ENCODE measurements around the gene ALPG.
"Not testable (repeated sequence)": the region's sequence is repeated elsewhere in the genome, so short reads cannot be mapped to it uniquely, and the experiment has no call there.

Gene ALPG

DNA sequence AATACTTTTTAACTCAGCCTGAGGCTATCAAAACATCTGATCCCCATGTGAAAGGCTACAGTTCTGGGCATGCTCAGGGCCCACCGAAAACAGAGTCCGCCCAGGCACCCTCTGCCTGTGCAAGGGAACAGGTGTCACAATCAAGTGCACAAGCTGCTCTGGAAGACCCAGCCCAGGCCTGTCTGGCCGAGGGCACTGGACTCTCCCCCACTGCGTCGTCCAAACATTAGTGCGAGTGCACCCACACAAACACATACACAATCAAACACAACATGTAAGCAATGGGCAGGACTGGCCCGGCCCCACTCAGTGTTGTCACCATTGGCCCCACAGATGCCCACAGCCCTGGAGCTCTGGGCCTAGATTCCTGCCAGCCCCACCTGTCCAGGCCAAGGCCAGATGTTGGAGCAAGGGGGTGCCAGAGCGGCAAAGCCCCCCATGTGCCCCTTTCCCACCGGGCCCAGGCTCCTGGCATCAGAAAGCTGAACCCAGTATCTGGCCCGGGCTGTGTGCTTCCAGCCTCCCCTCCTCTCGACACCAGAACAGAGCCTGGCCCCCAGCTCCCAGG, 617 bp upstream of the ALPG start:
- no peaks in the 10 kb centered on the region for H3K27me3 Mint-ChIP-seq
- no peaks in the 10 kb centered on the region for H3K4me1 Mint-ChIP-seq
- no peak overlapping the region for H3K4me3 Mint-ChIP-seq
- H3K27ac Mint-ChIP-seq, result no peak overlapping the region
- no peaks in the 10 kb centered on the region for H3K9me3 Mint-ChIP-seq
- H3K36me3 Mint-ChIP-seq, result no peaks in the 10 kb centered on the region

DNA sequence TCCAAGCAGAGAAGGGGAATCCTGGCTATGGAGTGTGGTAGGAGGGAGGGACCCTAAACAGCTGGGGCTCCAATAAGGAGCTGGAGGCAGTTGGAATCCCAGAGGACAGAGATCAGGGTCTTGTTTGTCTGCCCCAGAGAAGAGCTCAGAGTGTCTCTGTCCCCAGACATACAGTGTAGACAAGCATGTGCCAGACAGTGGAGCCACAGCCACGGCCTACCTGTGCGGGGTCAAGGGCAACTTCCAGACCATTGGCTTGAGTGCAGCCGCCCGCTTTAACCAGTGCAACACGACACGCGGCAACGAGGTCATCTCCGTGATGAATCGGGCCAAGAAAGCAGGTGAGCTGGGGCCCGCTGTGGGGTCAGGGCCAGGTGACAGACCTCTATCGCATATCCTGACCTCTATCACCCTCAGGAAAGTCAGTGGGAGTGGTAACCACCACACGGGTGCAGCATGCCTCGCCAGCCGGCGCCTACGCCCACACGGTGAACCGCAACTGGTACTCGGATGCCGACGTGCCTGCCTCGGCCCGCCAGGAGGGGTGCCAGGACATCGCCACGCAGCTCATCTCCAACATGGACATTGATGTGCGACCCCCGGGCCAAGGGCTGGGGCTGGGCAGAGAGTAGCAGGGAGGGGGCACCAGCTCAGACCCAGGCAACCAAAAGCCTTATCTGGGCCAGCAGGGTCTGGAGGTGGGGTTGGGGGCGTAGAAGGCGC, 945 bp downstream of the ALPG start:
- not testable (repeated sequence) for H3K9me3 Mint-ChIP-seq, H3K36me3 Mint-ChIP-seq, H3K4me3 Mint-ChIP-seq, H3K27me3 Mint-ChIP-seq, H3K27ac Mint-ChIP-seq, H3K4me1 Mint-ChIP-seq

DNA sequence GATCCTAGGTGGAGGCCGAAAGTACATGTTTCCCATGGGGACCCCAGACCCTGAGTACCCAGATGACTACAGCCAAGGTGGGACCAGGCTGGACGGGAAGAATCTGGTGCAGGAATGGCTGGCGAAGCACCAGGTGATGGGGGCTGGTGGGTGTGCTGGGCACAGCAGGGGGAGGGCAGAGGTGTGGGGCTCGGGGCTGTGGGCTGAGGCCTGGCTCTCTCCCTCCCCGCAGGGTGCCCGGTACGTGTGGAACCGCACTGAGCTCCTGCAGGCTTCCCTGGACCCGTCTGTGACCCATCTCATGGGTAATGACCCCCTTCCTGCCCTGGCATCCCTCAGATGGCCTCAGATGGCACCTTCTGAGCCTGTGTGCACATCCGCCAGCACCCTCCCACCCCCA, 1.6 kb downstream of the ALPG start:
- not testable (repeated sequence) for H3K27ac Mint-ChIP-seq, H3K4me3 Mint-ChIP-seq, H3K4me1 Mint-ChIP-seq, H3K27me3 Mint-ChIP-seq, H3K36me3 Mint-ChIP-seq, H3K9me3 Mint-ChIP-seq

DNA sequence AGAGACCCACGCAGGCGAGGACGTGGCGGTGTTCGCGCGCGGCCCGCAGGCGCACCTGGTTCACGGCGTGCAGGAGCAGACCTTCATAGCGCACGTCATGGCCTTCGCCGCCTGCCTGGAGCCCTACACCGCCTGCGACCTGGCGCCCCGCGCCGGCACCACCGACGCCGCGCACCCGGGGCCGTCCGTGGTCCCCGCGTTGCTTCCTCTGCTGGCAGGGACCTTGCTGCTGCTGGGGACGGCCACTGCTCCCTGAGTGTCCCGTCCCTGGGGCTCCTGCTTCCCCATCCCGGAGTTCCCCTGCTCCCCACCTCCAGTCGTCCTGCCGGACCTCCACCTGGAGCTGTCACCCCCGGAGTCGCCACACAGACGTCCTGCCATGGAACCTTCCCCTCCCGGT, 3.0 kb downstream of the ALPG start:
- not testable (repeated sequence) for H3K36me3 Mint-ChIP-seq, H3K4me3 Mint-ChIP-seq, H3K27ac Mint-ChIP-seq

DNA sequence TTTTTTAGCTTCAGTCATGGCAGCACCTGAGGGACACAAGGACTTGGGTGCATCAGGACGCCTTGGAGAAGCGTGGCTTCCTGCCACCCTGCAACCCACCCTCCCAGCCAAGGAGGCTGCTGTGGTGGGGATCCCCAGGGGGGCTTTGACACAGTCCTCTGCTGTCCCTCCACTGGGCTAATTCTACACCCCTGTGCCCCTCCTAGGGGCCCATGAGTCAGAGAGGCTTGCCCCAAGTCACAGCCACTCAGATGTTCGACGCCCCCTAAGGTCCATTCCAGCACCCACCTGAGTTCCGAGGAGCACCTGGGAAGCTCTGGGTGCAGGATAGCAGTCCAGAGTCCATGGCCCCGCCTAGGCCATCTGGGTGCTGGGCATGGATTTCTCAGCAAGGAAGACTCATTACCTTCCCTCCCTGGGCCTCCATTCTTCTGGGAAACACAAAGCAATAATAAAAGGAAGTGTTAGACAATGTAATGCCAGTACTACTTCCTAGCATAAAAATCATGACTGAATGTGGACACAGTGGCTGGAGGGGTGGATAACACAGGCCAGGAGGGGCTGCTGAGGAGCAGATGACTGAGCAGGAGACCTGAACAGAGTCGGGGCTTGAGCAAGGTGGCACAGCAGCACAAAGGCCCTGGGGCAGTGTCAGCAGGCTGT, 3.7 kb downstream of the ALPG start:
- peaks cover 13% of the 10 kb centered on the region for H3K4me1 Mint-ChIP-seq
- H3K4me3 Mint-ChIP-seq, result no peak overlapping the region
- no peaks in the 10 kb centered on the region for H3K36me3 Mint-ChIP-seq
- H3K9me3 Mint-ChIP-seq, result no peaks in the 10 kb centered on the region
- no peak overlapping the region for H3K27ac Mint-ChIP-seq
- H3K27me3 Mint-ChIP-seq, result peaks cover 1% of the 10 kb centered on the region

More for the DNA sequence above, 3.0 kb downstream of the ALPG start:
- not testable (repeated sequence) for H3K9me3 Mint-ChIP-seq, H3K27me3 Mint-ChIP-seq
- H3K4me1 Mint-ChIP-seq, result peaks cover 13% of the 10 kb centered on the region

DNA sequence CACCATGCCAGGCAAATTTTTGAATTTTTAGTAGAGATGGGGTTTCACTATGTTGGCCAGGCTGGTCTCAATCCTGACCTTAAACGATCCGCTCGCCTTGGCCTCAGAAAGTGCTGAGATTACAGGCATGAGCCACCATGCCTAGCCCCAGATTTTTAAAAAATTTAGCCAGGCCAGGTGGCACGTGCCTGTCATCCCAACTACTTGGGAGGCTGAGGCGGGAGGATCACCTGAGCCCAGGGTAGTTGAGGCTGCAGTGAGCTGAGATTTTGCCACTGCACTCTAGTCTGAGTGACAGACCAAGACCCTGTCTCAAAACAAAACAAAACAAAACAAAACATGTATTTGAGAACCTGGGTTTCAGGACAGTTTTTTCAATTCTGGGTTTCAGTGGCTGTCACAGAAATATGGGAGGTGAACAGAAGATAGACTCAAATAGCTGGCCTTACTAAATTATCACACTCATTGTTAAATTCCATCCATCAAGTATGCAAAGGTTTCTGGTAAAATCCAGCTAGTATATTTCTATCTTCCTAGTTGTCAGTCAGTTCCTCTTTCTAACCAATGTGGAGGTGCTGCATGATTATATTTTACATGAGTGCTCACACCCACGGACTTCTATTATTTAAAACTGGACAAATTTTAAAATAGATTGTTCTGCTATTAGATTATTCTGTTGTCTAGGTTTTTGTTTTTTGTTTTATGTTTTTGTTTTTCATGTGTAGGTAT, 5.4 kb downstream of the ALPG start:
- H3K9me3 Mint-ChIP-seq, result no peaks in the 10 kb centered on the region
- H3K4me3 Mint-ChIP-seq, result no peak overlapping the region
- H3K4me1 Mint-ChIP-seq, result peaks cover 13% of the 10 kb centered on the region
- no peak overlapping the region for H3K27ac Mint-ChIP-seq
- H3K27me3 Mint-ChIP-seq, result peaks cover 2% of the 10 kb centered on the region
- H3K36me3 Mint-ChIP-seq, result no peaks in the 10 kb centered on the region

DNA sequence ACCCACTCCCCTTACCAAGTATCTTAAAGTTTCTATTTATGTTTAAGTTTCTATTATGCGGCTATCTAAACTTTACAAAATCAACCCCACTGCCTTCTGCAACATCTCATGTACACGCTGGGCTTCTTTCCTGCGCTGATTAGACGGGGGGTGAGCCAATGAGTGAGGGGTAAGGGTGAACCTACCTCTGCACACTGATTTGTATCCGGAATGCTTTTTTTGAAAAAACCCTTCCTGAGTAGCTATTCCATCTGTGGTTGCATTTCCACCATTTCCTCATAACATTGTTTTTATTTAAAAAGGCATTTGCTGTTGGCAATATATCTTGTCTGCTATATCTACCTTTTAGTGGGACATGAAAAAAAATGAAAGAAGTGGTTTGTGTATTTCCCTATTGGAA, 6.3 kb downstream of the ALPG start:
- Mint-ChIP-seq H3K9me3 (no peaks in the 10 kb centered on the region), H3K4me3 (no peak overlapping the region), H3K27me3 (peaks cover 2% of the 10 kb centered on the region), H3K4me1 (peaks cover 13% of the 10 kb centered on the region), H3K36me3 (no peaks in the 10 kb centered on the region), H3K27ac (no peak overlapping the region)

DNA sequence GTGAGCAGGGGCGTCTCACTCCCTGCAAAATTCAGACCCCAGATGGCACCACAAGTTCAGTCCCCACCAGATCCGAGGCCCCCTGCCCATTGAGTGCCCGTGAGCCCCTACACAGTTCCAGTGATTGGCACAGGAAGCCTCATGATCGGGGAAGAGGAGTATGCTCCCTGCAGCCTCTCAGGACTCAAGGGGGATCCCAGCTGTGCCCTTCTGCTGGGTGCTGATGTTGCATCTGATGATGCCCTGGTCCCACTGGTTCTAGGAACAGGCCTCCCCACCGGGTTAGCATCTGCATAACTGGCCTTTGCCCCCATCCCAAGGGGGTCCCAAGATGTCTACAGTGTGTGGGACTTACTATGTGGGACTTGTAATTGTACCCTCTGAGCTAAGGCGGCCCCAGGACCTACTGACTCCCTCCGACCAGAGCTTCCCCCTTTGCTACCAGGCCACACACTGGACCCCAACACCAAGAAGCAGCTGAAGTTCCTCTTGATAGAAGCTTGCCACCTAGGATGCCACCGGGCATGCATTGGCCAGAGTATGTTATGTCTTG, 8.6 kb downstream of the ALPG start:
- no peaks in the 10 kb centered on the region for H3K9me3 Mint-ChIP-seq
- H3K36me3 Mint-ChIP-seq, result no peaks in the 10 kb centered on the region
- peaks cover 22% of the 10 kb centered on the region for H3K4me1 Mint-ChIP-seq
- peaks cover 9% of the 10 kb centered on the region for H3K27me3 Mint-ChIP-seq
- H3K27ac Mint-ChIP-seq, result no peak overlapping the region
- H3K4me3 Mint-ChIP-seq, result no peak overlapping the region

DNA sequence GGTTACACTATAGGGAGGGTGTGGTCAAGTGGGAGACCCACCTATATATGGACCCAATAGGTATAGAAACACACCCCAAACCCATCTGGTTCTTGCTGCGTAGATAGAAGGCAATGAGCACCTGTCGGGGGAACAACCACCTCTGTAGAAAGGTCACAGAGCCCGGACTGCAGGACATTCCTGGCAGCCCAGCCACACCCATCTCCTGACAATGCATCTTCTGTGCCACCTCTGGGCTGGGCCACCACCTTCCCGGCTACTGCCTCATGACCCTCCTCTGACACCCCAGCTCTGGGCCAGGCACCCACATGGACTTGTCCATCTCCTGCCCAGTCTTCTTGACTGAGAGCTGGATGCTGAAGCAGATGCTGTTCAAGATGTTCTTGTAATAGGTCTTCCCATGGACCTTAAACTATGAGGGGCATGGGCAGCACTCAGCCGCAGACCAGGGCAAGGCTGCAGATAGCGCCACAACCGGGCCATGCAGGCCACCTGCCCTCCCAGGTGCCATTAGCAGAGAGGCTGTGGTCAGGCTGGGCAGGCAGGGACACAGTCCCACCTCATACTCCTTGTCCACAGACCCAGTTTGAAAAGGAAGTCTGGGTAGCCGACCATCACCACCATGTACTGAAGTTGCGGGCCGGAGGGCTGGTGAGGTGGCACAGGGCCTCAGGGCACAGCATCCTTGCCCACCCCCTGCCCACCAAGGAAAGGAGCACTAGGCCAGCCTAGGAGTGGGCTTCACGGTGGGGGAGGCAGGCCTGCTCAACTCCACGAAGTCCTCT, 9.3 kb downstream of the ALPG start:
- no peaks in the 10 kb centered on the region for H3K36me3 Mint-ChIP-seq
- H3K4me1 Mint-ChIP-seq, result peaks cover 22% of the 10 kb centered on the region
- H3K27me3 Mint-ChIP-seq, result peaks cover 9% of the 10 kb centered on the region
- no peaks in the 10 kb centered on the region for H3K9me3 Mint-ChIP-seq
- no peak overlapping the region for H3K4me3 Mint-ChIP-seq
- no peak overlapping the region for H3K27ac Mint-ChIP-seq

DNA sequence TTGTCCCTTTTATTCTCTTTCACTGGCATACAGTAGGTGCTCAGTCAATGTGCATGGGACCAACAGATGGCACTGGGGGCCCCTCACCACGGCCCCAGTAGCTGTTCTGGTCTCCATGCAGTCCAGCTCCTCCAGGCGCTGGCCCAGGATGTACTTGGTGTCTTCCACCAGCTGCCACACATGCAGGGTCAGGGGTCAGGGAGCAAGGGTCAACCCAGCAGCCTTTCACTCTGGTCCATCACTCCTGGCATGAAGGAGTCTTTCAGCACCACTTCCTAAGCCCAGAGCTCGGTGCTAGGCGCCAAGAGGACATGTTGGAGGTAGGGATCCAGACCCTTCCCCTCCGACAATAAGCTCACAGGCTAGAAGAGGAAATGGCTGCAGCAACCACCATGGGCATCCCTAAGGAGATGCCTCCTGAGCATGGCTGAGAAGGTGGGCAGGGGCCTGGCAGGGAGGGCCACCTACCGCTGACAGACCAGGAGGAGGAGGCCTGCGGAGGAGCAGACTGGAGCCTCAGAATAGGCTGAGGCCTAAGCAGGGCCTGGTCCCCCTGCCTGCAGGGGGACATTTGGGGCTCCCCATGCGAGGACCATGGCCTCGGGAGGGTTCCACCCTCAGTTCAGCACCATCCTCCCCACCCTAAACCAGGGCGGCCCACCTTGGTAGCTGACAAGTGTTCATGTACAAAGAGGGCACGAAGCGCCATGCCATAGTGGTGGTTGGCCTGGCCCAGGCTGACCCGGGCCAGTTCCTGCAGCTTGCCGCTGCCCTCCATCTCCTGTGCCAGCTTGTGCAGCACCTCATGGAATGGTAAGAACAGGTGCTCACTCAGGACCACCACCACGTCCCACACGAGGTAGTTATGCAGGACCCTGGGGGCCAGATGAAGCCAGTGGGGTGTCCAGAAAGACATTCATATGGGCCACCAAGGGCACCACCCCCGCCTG, 10.2 kb downstream of the ALPG start:
- no peaks in the 10 kb centered on the region for H3K9me3 Mint-ChIP-seq
- no peak overlapping the region for H3K27ac Mint-ChIP-seq
- no peak overlapping the region for H3K4me3 Mint-ChIP-seq
- H3K36me3 Mint-ChIP-seq, result no peaks in the 10 kb centered on the region
- H3K4me1 Mint-ChIP-seq, result peaks cover 22% of the 10 kb centered on the region
- peaks cover 11% of the 10 kb centered on the region for H3K27me3 Mint-ChIP-seq

DNA sequence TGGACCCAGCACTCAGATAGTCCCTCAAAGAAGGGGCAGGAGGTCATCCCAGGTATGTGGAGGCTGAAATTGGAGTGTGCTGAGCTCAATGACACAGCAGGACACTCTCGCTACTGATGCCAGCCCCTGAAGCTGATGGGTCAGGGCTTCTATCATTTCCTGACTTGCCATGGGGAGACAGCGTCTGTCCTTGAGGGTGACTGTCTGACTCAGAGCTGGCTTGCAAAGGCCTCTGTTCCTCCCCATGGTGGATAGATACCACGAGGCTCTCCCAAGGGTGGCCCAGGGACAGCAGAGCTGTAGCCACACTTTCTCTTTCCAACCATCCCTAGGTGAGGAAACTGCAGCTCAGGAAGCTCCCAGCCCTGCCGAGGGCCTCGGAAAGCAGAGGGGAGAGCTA, 10.8 kb downstream of the ALPG start:
- Mint-ChIP-seq H3K36me3 (no peaks in the 10 kb centered on the region), H3K27me3 (peaks cover 15% of the 10 kb centered on the region), H3K4me1 (peaks cover 20% of the 10 kb centered on the region), H3K9me3 (no peaks in the 10 kb centered on the region), H3K4me3 (no peak overlapping the region), H3K27ac (no peak overlapping the region)

DNA sequence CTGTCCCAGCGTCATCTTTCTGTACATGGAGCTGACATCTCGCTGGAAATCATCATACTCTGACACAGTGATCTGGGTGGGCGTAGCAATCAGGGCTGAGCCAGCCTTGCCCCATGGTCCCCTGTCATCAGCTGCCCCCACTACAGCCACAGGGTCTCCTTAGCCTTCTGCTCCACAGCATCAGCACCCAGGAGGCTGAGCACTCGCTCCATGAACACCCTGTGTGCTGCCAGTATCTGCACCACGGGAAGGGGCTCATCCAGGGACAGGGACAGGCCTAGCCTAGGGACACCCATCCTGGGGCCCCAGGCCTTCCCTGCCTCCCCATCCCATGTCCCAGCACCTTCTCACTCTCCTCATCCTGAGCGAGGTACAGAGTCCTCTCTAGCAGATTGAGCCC, 11.4 kb downstream of the ALPG start:
- Mint-ChIP-seq H3K27me3 (peaks cover 18% of the 10 kb centered on the region), H3K9me3 (no peaks in the 10 kb centered on the region), H3K36me3 (no peaks in the 10 kb centered on the region), H3K4me3 (no peak overlapping the region), H3K4me1 (peaks cover 15% of the 10 kb centered on the region), H3K27ac (no peak overlapping the region)

DNA sequence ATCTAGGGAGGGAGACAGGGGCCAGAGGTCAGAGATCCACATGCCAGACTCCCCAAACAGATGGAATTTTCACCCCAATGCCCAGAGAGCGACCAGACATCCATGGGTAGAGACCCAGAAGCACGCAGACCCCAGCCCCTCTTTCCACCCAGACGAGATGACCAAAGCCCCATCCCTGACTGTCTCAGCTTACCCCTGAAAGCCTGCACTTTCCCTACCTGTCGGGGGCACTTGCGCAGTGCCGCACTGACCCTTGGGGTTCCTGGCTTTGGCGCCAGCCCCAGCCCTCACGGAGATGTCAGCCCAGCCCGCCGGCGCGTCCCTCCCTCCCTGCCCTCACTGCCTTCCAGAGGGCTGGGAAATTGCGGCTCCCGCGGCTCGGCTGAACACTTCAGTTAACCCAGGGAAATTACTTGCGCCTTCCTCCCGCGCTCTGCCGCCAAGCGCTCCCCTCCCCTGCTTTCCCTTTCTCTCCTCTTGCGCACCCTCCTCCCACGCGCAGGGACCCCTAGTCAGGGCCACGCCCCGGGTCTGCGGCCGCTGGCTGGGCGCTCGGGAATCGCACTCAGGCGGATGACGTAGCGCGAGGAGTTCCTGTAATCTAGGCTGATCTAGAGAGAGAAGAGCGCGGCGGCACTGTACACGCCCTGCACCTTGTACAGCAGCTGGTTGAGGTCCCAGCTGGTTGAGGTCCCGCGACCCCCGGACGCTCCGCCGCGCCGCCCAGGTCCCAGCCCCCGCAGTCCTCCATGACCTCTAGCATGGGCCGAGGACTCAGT, 12.0 kb downstream of the ALPG start:
- Mint-ChIP-seq H3K36me3 (no peaks in the 10 kb centered on the region), H3K27ac (no peak overlapping the region), H3K9me3 (no peaks in the 10 kb centered on the region), H3K27me3 (peaks cover 18% of the 10 kb centered on the region), H3K4me1 (peaks cover 10% of the 10 kb centered on the region), H3K4me3 (peak overlapping the region; percentile 60)
